ENCODE results near the gene GSDME.

GRCh38 chr7:24760968-24761367, 3.7 kb upstream of the GSDME start:
- TF ChIP-seq EZH2 (IDR thresholded peaks at IDR 0.05; ENCODE audit: low read length) (no peak), CTCF (optimal IDR thresholded peaks at IDR 0.05 in 1 of 3, IDR thresholded peaks at IDR 0.05 in 1 of 3, conservative IDR thresholded peaks at IDR 0.05 in 1 of 3; ENCODE audit: extremely low read depth in 1 of 3, insufficient read depth in 2 of 3, low read length in 3 of 3) (no peak)

Measured in keratinocyte (primary cell).